Measurements from ENCODE around the gene COA1.
"Not testable (repeated sequence)": the region's sequence is repeated elsewhere in the genome, so short reads cannot be mapped to it uniquely, and the experiment has no call there.

Gene COA1

GRCh38 chr7:43625453-43625852 is 103.9 kb downstream of the COA1 start:
- no peak for DNase-seq

- DNase-seq, result no peak
These were observed 105.2 kb downstream of the COA1 start for GRCh38 chr7:43624156-43624555.

- DNase-seq, result no peak
These were observed 107.4 kb downstream of the COA1 start for GRCh38 chr7:43621729-43622448.

- DNase-seq, result no peak
These were observed 109.9 kb downstream of the COA1 start for GRCh38 chr7:43619213-43620012.

GRCh38 chr7:43618073-43618472 is 111.2 kb downstream of the COA1 start:
- no peak for DNase-seq

GRCh38 chr7:43616977-43617376 is 112.3 kb downstream of the COA1 start:
- DNase-seq, result no peak

GRCh38 chr7:43615558-43616145 is 113.7 kb downstream of the COA1 start:
- no peak for DNase-seq

GRCh38 chr7:43612599-43613589 is 116.4 kb downstream of the COA1 start:
- DNase-seq, result no peak

- no peak for DNase-seq
These were observed 117.2 kb downstream of the COA1 start for GRCh38 chr7:43612128-43612527.

GRCh38 chr7:43609097-43609496 is 120.2 kb downstream of the COA1 start:
- DNase-seq, result no peak

- DNase-seq, result no peak
These were observed 125.1 kb downstream of the COA1 start for GRCh38 chr7:43604251-43604650.

- DNase-seq, result no peak
These were observed 127.1 kb downstream of the COA1 start for GRCh38 chr7:43602256-43602655.

- no peak for DNase-seq
These were observed 129.3 kb downstream of the COA1 start for GRCh38 chr7:43600056-43600455.

GRCh38 chr7:43596426-43596825 is 132.9 kb downstream of the COA1 start:
- not testable (repeated sequence) for DNase-seq

- no peak for DNase-seq
These were observed 135.3 kb downstream of the COA1 start for GRCh38 chr7:43594020-43594419.

- DNase-seq, result no peak
These were observed 136.3 kb downstream of the COA1 start for GRCh38 chr7:43593010-43593409.

- no peak for DNase-seq
These were observed 137.0 kb downstream of the COA1 start for GRCh38 chr7:43592326-43592725.

- DNase-seq, result no peak
These were observed 137.7 kb downstream of the COA1 start for GRCh38 chr7:43591558-43592180.

- no peak for DNase-seq
These were observed 138.3 kb downstream of the COA1 start for GRCh38 chr7:43590862-43591557.

GRCh38 chr7:43589728-43590127 is 139.6 kb downstream of the COA1 start:
- no peak for DNase-seq
